RWPE2 (cell line): Measurements from ENCODE around the gene RELL1.

Experiments used
- ATAC-seq: fragments of 200-7000 bp; cut with Tn5 transposase; 3 replicates; pipeline ENCODE4 v1.9.1; 2021; ENCODE audit warnings: low read depth
- DNase-seq: peaks from one replicate; pipeline ENCODE4 v3.0.0-alpha.2; 2020; ENCODE audit warnings: low spot score
- H3K27ac ChIP-seq: fragments of 450-650 bp; 2 replicates; pipeline ENCODE4 v1.5.1; 2017; ENCODE audit warnings: mild to moderate bottlenecking; ENCODE audit not compliant: poor library complexity, severe bottlenecking
- H3K27me3 ChIP-seq: fragments of 250-450 bp; sonication (Bioruptor Pico); 2 replicates; pipeline ENCODE4 v1.5.1; 2021; ENCODE audit warnings: mild to moderate bottlenecking, moderate library complexity; ENCODE audit not compliant: insufficient read depth, poor library complexity, severe bottlenecking
- H3K36me3 ChIP-seq: fragments of 250-450 bp; sonication (Bioruptor Pico); 2 replicates; pipeline ENCODE4 v1.5.1; 2020; ENCODE audit warnings: low read depth, mild to moderate bottlenecking, moderate library complexity
- H3K4me1 ChIP-seq: fragments of 250-450 bp; sonication (Bioruptor Pico); 2 replicates; pipeline ENCODE4 v1.5.1; 2021; ENCODE audit warnings: mild to moderate bottlenecking, moderate library complexity; ENCODE audit not compliant: insufficient read depth, poor library complexity, severe bottlenecking
- H3K4me3 ChIP-seq: fragments of 250-450 bp; sonication (Bioruptor Pico); 2 replicates; pipeline ENCODE4 v1.5.1; 2021; ENCODE audit warnings: mild to moderate bottlenecking, moderate library complexity; ENCODE audit not compliant: severe bottlenecking
- H3K9me3 ChIP-seq: fragments of 250-450 bp; sonication (Bioruptor Pico); 2 replicates; pipeline ENCODE4 v1.5.1; 2021; ENCODE audit warnings: mild to moderate bottlenecking, moderate library complexity; ENCODE audit not compliant: severe bottlenecking
- CTCF ChIP-seq: fragments of 450-650 bp; IDR thresholded peaks from one replicate; pipeline ENCODE4 v1.5.1; 2017; ENCODE audit warnings: mild to moderate bottlenecking, moderate library complexity; ENCODE audit not compliant: poor library complexity, severe bottlenecking

Gene RELL1

GRCh38 chr4:37632836-37633235 is 53.3 kb downstream of the RELL1 start:
- DNase-seq (no peak), ATAC-seq (no peak)
- H3K4me1 ChIP-seq = peaks cover 9% of the 10 kb centered on the region
- no peak overlapping the region for H3K27ac ChIP-seq
- H3K4me3 ChIP-seq = no peak overlapping the region
- H3K27me3 ChIP-seq = no peaks in the 10 kb centered on the region
- H3K9me3 ChIP-seq = no peaks in the 10 kb centered on the region
- TF ChIP-seq CTCF = no peak
- H3K36me3 ChIP-seq = peaks cover 43% of the 10 kb centered on the region

- H3K27ac ChIP-seq = no peak overlapping the region
- no peaks in the 10 kb centered on the region for H3K9me3 ChIP-seq
- TF ChIP-seq CTCF = no peak
- no peak for DNase-seq
- peaks cover 9% of the 10 kb centered on the region for H3K4me1 ChIP-seq
- peaks cover 43% of the 10 kb centered on the region for H3K36me3 ChIP-seq
- no peak overlapping the region for H3K4me3 ChIP-seq
- ATAC-seq = no peak
- no peaks in the 10 kb centered on the region for H3K27me3 ChIP-seq
These were observed 54.6 kb downstream of the RELL1 start for GRCh38 chr4:37631551-37631950.

- Histone ChIP-seq H3K27ac (no peak overlapping the region), H3K4me3 (no peak overlapping the region), H3K36me3 (peaks cover 40% of the 10 kb centered on the region), H3K27me3 (no peaks in the 10 kb centered on the region), H3K4me1 (peaks cover 9% of the 10 kb centered on the region), H3K9me3 (no peaks in the 10 kb centered on the region)
- no peak for TF ChIP-seq CTCF
- ATAC-seq = no peak
- no peak for DNase-seq
These were observed 56.5 kb downstream of the RELL1 start for GRCh38 chr4:37629713-37630112.

GRCh38 chr4:37628977-37629609 is 57.1 kb downstream of the RELL1 start:
- no peak for DNase-seq
- H3K36me3 ChIP-seq = peaks cover 34% of the 10 kb centered on the region
- no peak overlapping the region for H3K4me3 ChIP-seq
- H3K27me3 ChIP-seq = no peaks in the 10 kb centered on the region
- peak; percentile 92 for ATAC-seq
- no peaks in the 10 kb centered on the region for H3K9me3 ChIP-seq
- TF ChIP-seq CTCF = no peak
- H3K4me1 ChIP-seq = peaks cover 9% of the 10 kb centered on the region
- H3K27ac ChIP-seq = no peak overlapping the region

- no peak for DNase-seq
- no peaks in the 10 kb centered on the region for H3K27me3 ChIP-seq
- ATAC-seq = no peak
- H3K9me3 ChIP-seq = no peaks in the 10 kb centered on the region
- peaks cover 9% of the 10 kb centered on the region for H3K4me1 ChIP-seq
- TF ChIP-seq CTCF = no peak
- H3K27ac ChIP-seq = no peak overlapping the region
- H3K36me3 ChIP-seq = peaks cover 26% of the 10 kb centered on the region
- no peak overlapping the region for H3K4me3 ChIP-seq
These were observed 58.9 kb downstream of the RELL1 start for GRCh38 chr4:37627263-37627662.
